ENCODE data around the gene DPEP3. TPM values are rescaled to one million over a fixed set of nuclear protein-coding genes. Genes with fewer than 3 reads are reported as not detected.

The DPEP3 gene
- total RNA-seq, 2 donors from 2014 or later, result not detected

DNA sequence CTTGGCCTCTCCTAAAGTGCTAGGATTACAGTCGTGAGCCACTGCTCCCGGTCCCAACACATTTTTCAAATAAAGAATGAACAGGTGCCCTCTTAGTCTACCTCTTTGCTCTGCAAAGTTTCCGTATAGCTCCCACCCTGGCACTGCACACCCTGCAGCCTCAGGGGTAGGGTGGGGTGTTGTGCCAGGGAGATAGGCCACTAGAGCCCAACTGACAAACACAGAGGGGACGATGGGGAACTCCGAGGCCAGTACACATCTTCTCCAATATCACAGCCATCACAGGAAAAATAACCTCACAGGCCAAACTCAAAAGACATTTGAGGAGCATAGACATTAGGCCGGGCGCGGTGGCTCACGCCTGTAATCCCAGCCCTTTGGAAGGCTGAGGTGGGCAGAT is 9.2 kb downstream of the DPEP3 start:
- intact Hi-C loops (cut with DNase I), result no loop called here
- DNase-seq, result no peak
- no peaks in the 10 kb centered on the region for H3K36me3 ChIP-seq

DNA sequence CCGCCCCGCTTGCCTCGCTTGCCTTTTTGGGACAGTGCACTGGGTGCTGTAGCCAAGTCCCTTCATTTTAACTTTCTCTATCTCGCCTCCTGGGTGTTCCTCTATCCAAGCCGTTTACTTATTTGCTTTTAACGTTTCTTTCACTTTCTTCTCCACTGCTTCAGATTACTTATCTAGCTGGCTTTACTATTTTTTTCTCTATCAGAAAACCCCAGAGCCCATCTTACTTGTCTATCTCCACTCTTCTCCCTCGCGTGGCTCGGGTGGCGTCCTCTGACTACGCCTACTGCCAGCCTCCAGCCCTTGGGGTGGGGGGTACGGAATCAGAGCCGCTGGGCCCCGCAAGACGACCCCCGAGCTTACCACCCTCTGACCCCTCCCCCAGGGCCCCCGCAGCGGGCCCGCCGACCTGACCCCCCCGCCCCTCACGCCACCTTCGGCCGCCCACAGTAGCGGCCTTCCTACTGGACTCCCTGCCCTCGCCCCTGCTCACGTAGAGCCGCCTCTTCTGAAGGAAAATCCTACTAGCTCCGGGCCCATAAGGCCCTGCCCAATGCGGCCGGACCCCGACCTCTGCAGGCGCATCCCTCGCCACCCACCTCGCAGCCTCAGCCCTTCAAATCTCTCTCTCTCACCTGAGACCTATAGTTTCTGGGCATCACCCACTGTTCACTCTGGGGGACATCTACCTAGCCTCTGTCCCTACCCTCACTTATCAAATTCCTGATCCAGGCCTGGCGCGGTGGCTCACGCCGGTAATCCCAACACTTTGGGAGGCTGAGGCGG is 10.9 kb downstream of the DPEP3 start:
- TF ChIP-seq, protein P1, sequence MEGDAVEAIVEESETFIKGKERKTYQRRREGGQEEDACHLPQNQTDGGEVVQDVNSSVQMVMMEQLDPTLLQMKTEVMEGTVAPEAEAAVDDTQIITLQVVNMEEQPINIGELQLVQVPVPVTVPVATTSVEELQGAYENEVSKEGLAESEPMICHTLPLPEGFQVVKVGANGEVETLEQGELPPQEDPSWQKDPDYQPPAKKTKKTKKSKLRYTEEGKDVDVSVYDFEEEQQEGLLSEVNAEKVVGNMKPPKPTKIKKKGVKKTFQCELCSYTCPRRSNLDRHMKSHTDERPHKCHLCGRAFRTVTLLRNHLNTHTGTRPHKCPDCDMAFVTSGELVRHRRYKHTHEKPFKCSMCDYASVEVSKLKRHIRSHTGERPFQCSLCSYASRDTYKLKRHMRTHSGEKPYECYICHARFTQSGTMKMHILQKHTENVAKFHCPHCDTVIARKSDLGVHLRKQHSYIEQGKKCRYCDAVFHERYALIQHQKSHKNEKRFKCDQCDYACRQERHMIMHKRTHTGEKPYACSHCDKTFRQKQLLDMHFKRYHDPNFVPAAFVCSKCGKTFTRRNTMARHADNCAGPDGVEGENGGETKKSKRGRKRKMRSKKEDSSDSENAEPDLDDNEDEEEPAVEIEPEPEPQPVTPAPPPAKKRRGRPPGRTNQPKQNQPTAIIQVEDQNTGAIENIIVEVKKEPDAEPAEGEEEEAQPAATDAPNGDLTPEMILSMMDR (IDR thresholded peaks at IDR 0.05), result no peak
- Histone ChIP-seq H3K4me3 (peak overlapping the region; percentile 83), H3K27me3 (no peaks in the 10 kb centered on the region), H3K9me3 (no peaks in the 10 kb centered on the region), H3K36me3 (no peaks in the 10 kb centered on the region), H3K4me1 (peaks cover 6% of the 10 kb centered on the region), H3K27ac (peak overlapping the region; percentile 91), H3K9ac (ENCODE audit: low read depth in 2 of 2, low read length in 2 of 2) (peak overlapping the region; percentile 66 to 89)
- intact Hi-C loops (cut with DNase I), result no loop called here
- no peak for DNase-seq

More for the DNA sequence above, 9.2 kb downstream of the DPEP3 start:
- no peak overlapping the region for H3K9ac ChIP-seq (ENCODE audit: low read depth in 2 of 2, low read length in 2 of 2)
- H3K4me1 ChIP-seq, result peaks cover 6% of the 10 kb centered on the region
- no peak overlapping the region for H3K4me3 ChIP-seq
- H3K27me3 ChIP-seq, result no peaks in the 10 kb centered on the region
- H3K9me3 ChIP-seq, result no peaks in the 10 kb centered on the region
- TF ChIP-seq, protein P1 (IDR thresholded peaks at IDR 0.05), result no peak
- H3K27ac ChIP-seq, result no peak overlapping the region

DNA sequence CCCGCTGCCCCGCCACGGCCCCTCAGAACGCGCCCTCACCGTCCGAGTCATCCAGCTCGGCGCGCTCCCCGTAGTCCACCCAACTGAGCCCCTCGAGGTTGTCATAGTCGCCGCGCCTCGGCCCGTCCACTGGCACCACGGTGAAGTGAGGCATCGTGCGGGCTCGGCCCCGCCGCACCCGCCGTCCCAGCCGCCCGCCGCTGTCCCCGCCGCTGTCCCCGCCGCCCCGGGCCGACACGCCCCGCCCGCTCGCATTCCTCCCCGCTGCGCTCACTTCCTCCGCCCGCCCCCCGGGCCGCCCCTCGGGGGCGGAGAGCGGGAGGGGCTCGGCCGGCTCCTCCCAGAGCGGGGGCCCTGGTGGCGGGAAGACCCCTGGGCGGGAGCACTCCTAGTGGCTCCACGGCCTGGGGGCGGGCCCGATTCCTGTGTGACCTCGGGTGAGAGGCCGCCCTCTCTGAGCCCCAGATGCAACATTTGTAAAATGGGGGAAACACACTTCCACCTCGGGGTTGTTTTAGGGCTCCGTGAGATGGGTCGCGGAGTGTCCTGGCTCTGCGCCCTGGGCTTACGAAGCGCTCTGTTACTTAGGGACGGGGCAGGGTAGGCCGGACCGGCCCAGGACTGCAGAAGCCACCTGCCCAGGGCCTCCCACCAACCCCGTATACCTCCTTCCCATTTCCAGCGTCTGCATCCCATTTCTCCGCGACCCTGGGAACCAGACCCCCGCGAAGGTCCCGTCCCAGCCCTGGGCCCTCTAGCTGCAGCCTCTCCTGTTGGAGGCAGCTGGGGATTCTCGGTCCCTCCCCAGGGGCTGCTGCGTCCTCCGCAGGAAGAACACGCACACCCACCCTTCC is 11.7 kb downstream of the DPEP3 start, which contains the start of gene SLC12A4:
SLC12A4 (minus strand) TSS at position 238 of the 854 bp plus-strand sequence; CDS start at position 154, 84 bp downstream.
- peaks cover 6% of the 10 kb centered on the region for H3K4me1 ChIP-seq
- TF ChIP-seq, protein P1 (IDR thresholded peaks at IDR 0.05), result no peak

DNA sequence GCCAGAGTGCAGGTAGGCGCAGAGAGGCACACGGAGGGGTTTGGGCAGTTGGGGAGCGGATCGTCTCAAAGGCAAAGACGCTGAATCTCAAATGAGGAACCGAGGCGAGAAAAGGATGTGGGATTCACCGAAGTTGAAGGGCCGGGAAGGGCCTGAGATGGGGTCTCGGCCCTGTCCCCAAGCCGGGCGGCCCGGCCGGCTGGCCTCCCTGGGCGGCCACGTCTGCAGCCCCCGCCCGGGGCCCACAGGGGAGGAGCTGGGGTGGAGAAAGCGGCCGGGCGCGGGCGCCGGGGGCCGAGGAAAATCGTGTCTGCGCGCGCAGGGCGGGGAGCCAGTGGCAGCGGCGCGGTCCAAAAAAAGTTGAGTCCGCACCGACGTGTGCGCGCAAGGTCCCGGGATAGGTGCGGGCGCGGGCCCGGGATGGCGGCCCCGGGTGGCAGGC is 12.3 kb downstream of the DPEP3 start:
- DNase-seq, result no peak

More for the DNA sequence above, 11.7 kb downstream of the DPEP3 start, which contains the start of gene SLC12A4:
- intact Hi-C loops (cut with DNase I), result no loop called here
- Histone ChIP-seq H3K27me3 (no peaks in the 10 kb centered on the region), H3K27ac (peak within 1 kb of the TSS; percentile 91), H3K36me3 (no peaks in the 10 kb centered on the region), H3K4me3 (peak within 1 kb of the TSS; percentile 83), H3K9me3 (no peaks in the 10 kb centered on the region), H3K9ac (ENCODE audit: low read depth in 2 of 2, low read length in 2 of 2) (peak within 1 kb of the TSS; percentile 85 to 89)
- DNase-seq, result peak; percentile 82

More for the DNA sequence above, 12.3 kb downstream of the DPEP3 start:
- Histone ChIP-seq H3K27ac (peak overlapping the region; percentile 91), H3K4me3 (peak overlapping the region; percentile 83), H3K4me1 (peaks cover 6% of the 10 kb centered on the region), H3K36me3 (no peaks in the 10 kb centered on the region), H3K27me3 (no peaks in the 10 kb centered on the region), H3K9me3 (no peaks in the 10 kb centered on the region), H3K9ac (ENCODE audit: low read depth in 2 of 2, low read length in 2 of 2) (peak overlapping the region; percentile 85 to 89)
- TF ChIP-seq, protein P1 (IDR thresholded peaks at IDR 0.05), result no peak
- intact Hi-C loops (cut with DNase I), result no loop called here

Measured in colonic mucosa (tissue), 4 donors.